CD4-positive, CD25-positive, alpha-beta regulatory T cell (primary cell): Measurements from ENCODE around the gene VCPKMT. TPM values are rescaled to one million over a fixed set of nuclear protein-coding genes. Genes with fewer than 3 reads are reported as not detected.

Source experiments
- ATAC-seq, 2 donors: fragments of 150-1000 bp; cut with Tn5 transposase; one replicate each; pipeline ENCODE4 v1.10.0; 2021; ENCODE audit warnings: low read depth in 2 of 2, moderate number of reproducible peaks in 2 of 2, moderate library complexity in 1 of 2
- DNase-seq, 3 donors: peaks; one replicate each; pipeline versions ENCODE4 v3.0.0 to v3.0.0-alpha.2; 2012 to 2022; ENCODE audit warnings: mixed read lengths in 1 of 3
- H3K27ac ChIP-seq: one replicate; pipeline ENCODE4 v1.7.0; 2013; ENCODE audit warnings: mild to moderate bottlenecking, low read length; ENCODE audit not compliant: insufficient read depth, poor library complexity, severe bottlenecking
- H3K27me3 ChIP-seq: one replicate; pipeline ENCODE4 v1.7.0; 2013; ENCODE audit warnings: low read length; ENCODE audit not compliant: control insufficient read depth, insufficient read depth
- H3K36me3 ChIP-seq: one replicate; pipeline ENCODE4 v1.7.0; 2013; ENCODE audit warnings: mild to moderate bottlenecking, low read length, moderate library complexity; ENCODE audit not compliant: control insufficient read depth, insufficient read depth
- H3K4me1 ChIP-seq: 2 replicates; pipeline ENCODE4 v1.7.0; 2013; ENCODE audit warnings: mild to moderate bottlenecking, low read length; ENCODE audit not compliant: insufficient read depth, control insufficient read depth, poor library complexity, severe bottlenecking
- H3K4me3 ChIP-seq: one replicate; pipeline ENCODE4 v1.7.0; 2013; ENCODE audit warnings: low read depth, mild to moderate bottlenecking, low read length, moderate library complexity
- H3K9me3 ChIP-seq, 2 experiments: 1 replicate in 1 of 2; 2 replicates in 1 of 2; pipeline ENCODE4 v1.7.0; 2013; ENCODE audit warnings: low read length in 2 of 2, mild to moderate bottlenecking in 1 of 2, moderate library complexity in 1 of 2; ENCODE audit not compliant: control insufficient read depth in 2 of 2
- H3K27ac Mint-ChIP-seq, 3 donors: one replicate each; pipeline ENCODE4 v1.8.0; 2020 to 2022; ENCODE audit warnings: mild to moderate bottlenecking in 3 of 3, mixed read lengths in 3 of 3, moderate library complexity in 2 of 3
- H3K27me3 Mint-ChIP-seq: one replicate; pipeline ENCODE4 v1.8.0; 2022; ENCODE audit warnings: mild to moderate bottlenecking, mixed read lengths
- H3K36me3 Mint-ChIP-seq: one replicate; pipeline ENCODE4 v1.8.0; 2020; ENCODE audit warnings: mixed read lengths
- H3K4me1 Mint-ChIP-seq, 4 donors: one replicate each; pipeline ENCODE4 v1.8.0; 2020 to 2022; ENCODE audit warnings: mixed read lengths in 4 of 4, mild to moderate bottlenecking in 1 of 4
- H3K4me3 Mint-ChIP-seq, 4 donors: one replicate each; pipeline ENCODE4 v1.8.0; 2020 to 2022; ENCODE audit warnings: mild to moderate bottlenecking in 4 of 4, mixed read lengths in 4 of 4, moderate library complexity in 3 of 4
- H3K9me3 Mint-ChIP-seq, 7 donors: one replicate each; pipeline ENCODE4 v1.8.0; 2020 to 2022; ENCODE audit warnings: mixed read lengths in 7 of 7, mild to moderate bottlenecking in 3 of 7, moderate library complexity in 2 of 7
- polyA plus RNA-seq, 4 donors: library from polyadenylated mRNA; unstranded; fragments of 300-500 nt; fragmentation: Illumina TruSeq; gene quantifications; one replicate each; pipeline ENCODE4 v1.2.3, GENCODE V29; 2021
- total RNA-seq: library from RNA; stranded (reverse); gene quantifications from one replicate; pipeline ENCODE4 v1.2.3, GENCODE V29; 2022

Gene VCPKMT
- total and polyA plus RNA-seq, 5 donors from 2014 or later = 10.0 to 30.0 (median 12.5) TPM

DNA sequence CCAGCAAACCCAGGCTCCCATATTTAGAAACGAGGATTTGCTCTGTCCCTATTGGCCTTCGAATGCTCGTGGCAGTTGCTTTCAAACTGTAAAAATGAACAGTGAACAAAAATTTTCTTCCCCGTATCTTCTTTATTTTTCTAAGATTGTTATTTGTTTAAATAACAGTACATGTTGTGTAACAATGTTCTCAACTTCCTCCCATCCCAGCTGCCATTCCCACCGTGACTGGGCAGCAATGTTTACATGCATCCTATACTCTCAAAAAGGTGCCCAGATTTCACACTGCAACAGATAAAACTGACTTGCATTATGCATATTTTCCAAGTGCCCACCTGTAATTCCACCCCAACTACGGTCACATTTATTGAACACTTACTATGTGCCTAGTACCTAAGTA lies 12.8 kb downstream of the VCPKMT start:
- Mint-ChIP-seq H3K4me1 (peaks cover 6 to 47% (median 30%) of the 10 kb centered on the region in 4 donors), H3K27me3 (peaks cover 5% of the 10 kb centered on the region), H3K36me3 (peaks cover 5% of the 10 kb centered on the region), H3K9me3 (peaks cover 0 to 1% (median 0%) of the 10 kb centered on the region in 7 donors), H3K27ac (peak overlapping the region; percentile 33 to 87 (median 62)), H3K4me3 (peak overlapping the region in 2 of 4 donors; percentile 78 to 79)
- DNase-seq (no peak), ATAC-seq (no peak)
- Histone ChIP-seq H3K27ac (peak overlapping the region; percentile 69), H3K27me3 (no peaks in the 10 kb centered on the region), H3K4me1 (peaks cover 9% of the 10 kb centered on the region), H3K4me3 (peak overlapping the region; percentile 1), H3K9me3 (no peaks in the 10 kb centered on the region), H3K36me3 (peaks cover 3% of the 10 kb centered on the region)

- peaks cover 0 to 2% (median 0%) of the 10 kb centered on the region in 7 donors for H3K9me3 Mint-ChIP-seq
- Histone ChIP-seq H3K4me1 (peaks cover 16% of the 10 kb centered on the region), H3K27ac (no peak overlapping the region), H3K27me3 (no peaks in the 10 kb centered on the region), H3K36me3 (no peaks in the 10 kb centered on the region), H3K4me3 (no peak overlapping the region), H3K9me3 (no peaks in the 10 kb centered on the region)
- ATAC-seq (no peak), DNase-seq (no peak)
- H3K27me3 Mint-ChIP-seq = peaks cover 9% of the 10 kb centered on the region
- no peak overlapping the region for H3K4me3 Mint-ChIP-seq
- peaks cover 4% of the 10 kb centered on the region for H3K36me3 Mint-ChIP-seq
- peaks cover 15 to 63% (median 38%) of the 10 kb centered on the region in 4 donors for H3K4me1 Mint-ChIP-seq
- no peak overlapping the region for H3K27ac Mint-ChIP-seq
Measured at GRCh38 chr14:50101417-50101816, 15.0 kb downstream of the VCPKMT start.

DNA sequence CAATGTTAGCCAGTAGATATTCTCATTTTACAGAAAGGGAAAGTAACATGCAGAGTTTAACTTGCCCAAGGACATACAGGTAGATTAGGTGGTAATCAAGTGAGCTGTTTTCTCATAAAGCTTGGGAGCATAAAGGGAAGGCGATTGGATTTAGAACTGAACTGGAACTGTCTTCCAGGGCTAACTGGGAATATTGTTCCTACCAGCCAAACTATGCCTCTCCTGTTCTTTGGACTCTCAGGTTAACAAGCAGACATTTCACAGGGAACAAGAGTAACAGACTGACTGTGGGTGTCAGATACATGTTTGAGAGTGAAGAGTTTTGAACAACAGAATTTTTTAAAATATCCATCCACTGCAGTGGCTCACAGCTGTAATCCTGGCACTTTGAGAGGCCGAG lies 15.6 kb downstream of the VCPKMT start:
- H3K27ac Mint-ChIP-seq = peak overlapping the region in 2 of 3 donors; percentile 7 to 74
- peaks cover 10% of the 10 kb centered on the region for H3K27me3 Mint-ChIP-seq

GRCh38 chr14:50099335-50099734 lies 17.0 kb downstream of the VCPKMT start:
- peaks cover 23% of the 10 kb centered on the region for H3K4me1 ChIP-seq
- H3K27ac ChIP-seq = no peak overlapping the region
- Mint-ChIP-seq H3K27me3 (peaks cover 5% of the 10 kb centered on the region), H3K4me1 (peaks cover 16 to 74% (median 43%) of the 10 kb centered on the region in 4 donors), H3K9me3 (peaks cover 0 to 2% (median 0%) of the 10 kb centered on the region in 7 donors), H3K27ac (peak overlapping the region; percentile 40 to 83 (median 73)), H3K36me3 (peaks cover 7% of the 10 kb centered on the region), H3K4me3 (peak overlapping the region in 3 of 4 donors; percentile 12 to 71 (median 29))
- H3K9me3 ChIP-seq = no peaks in the 10 kb centered on the region
- no peak for DNase-seq
- H3K27me3 ChIP-seq = no peaks in the 10 kb centered on the region
- ATAC-seq = peak in 1 of 2 donors; percentile 29
- no peak overlapping the region for H3K4me3 ChIP-seq
- H3K36me3 ChIP-seq = no peaks in the 10 kb centered on the region

More for the DNA sequence above, 15.6 kb downstream of the VCPKMT start:
- Histone ChIP-seq H3K4me1 (peaks cover 22% of the 10 kb centered on the region), H3K36me3 (no peaks in the 10 kb centered on the region), H3K27ac (no peak overlapping the region), H3K4me3 (no peak overlapping the region), H3K27me3 (no peaks in the 10 kb centered on the region), H3K9me3 (no peaks in the 10 kb centered on the region)
- DNase-seq (no peak), ATAC-seq (no peak)
- H3K4me3 Mint-ChIP-seq = no peak overlapping the region
- peaks cover 20 to 69% (median 43%) of the 10 kb centered on the region in 4 donors for H3K4me1 Mint-ChIP-seq
- H3K9me3 Mint-ChIP-seq = peaks cover 0 to 2% (median 0%) of the 10 kb centered on the region in 7 donors
- H3K36me3 Mint-ChIP-seq = peaks cover 5% of the 10 kb centered on the region

GRCh38 chr14:50095895-50096294 lies 20.5 kb downstream of the VCPKMT start:
- peaks cover 0 to 2% (median 0%) of the 10 kb centered on the region in 7 donors for H3K9me3 Mint-ChIP-seq
- H3K27me3 ChIP-seq = no peaks in the 10 kb centered on the region
- H3K27ac Mint-ChIP-seq = peak overlapping the region; percentile 89 to 91 (median 90)
- peak in 2 of 3 donors; percentile 71 to 83 for DNase-seq
- H3K9me3 ChIP-seq = no peaks in the 10 kb centered on the region
- peak overlapping the region; percentile 69 for H3K4me3 ChIP-seq
- H3K4me1 ChIP-seq = peaks cover 23% of the 10 kb centered on the region
- H3K36me3 ChIP-seq = no peaks in the 10 kb centered on the region
- peaks cover 18% of the 10 kb centered on the region for H3K36me3 Mint-ChIP-seq
- peak overlapping the region; percentile 29 to 76 (median 62) for H3K4me3 Mint-ChIP-seq
- peak overlapping the region; percentile 80 for H3K27ac ChIP-seq
- H3K4me1 Mint-ChIP-seq = peaks cover 22 to 85% (median 40%) of the 10 kb centered on the region in 4 donors
- peak; percentile 77 to 81 for ATAC-seq
- H3K27me3 Mint-ChIP-seq = peaks cover 5% of the 10 kb centered on the region

GRCh38 chr14:50094056-50094755 lies 22.2 kb downstream of the VCPKMT start:
- no peaks in the 10 kb centered on the region for H3K9me3 ChIP-seq
- ATAC-seq (no peak), DNase-seq (no peak)
- Mint-ChIP-seq H3K36me3 (peaks cover 23% of the 10 kb centered on the region), H3K27me3 (peaks cover 5% of the 10 kb centered on the region), H3K9me3 (peaks cover 0 to 2% (median 0%) of the 10 kb centered on the region in 7 donors), H3K4me3 (peak overlapping the region in 1 of 4 donors; percentile 29), H3K4me1 (peaks cover 19 to 79% (median 37%) of the 10 kb centered on the region in 4 donors), H3K27ac (peak overlapping the region in 2 of 3 donors; percentile 29 to 36)
- no peaks in the 10 kb centered on the region for H3K36me3 ChIP-seq
- no peak overlapping the region for H3K4me3 ChIP-seq
- H3K4me1 ChIP-seq = peaks cover 23% of the 10 kb centered on the region
- H3K27ac ChIP-seq = no peak overlapping the region
- no peaks in the 10 kb centered on the region for H3K27me3 ChIP-seq

DNA sequence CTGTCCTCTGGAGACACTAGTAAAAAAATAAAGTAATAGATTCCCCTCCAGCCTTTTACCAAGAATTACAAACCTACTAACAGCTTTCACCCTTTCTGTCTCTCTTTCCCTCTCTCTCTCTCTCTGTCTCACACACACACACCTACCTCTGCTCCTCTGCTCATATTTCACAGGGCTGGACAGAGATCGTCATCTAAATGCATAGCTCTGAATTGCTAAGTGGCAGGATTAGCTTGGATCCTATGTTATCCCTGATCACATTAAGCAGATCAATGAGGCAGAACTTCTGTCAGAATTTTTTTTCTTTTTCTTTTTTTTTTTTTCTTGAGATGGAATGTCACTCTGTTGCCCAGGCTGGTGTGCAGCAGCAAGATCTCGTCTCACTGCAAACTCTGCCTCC lies 22.9 kb downstream of the VCPKMT start:
- H3K27ac Mint-ChIP-seq = peak overlapping the region in 2 of 3 donors; percentile 72 to 73
- peaks cover 5% of the 10 kb centered on the region for H3K27me3 Mint-ChIP-seq

More for the DNA sequence above, 22.9 kb downstream of the VCPKMT start:
- no peaks in the 10 kb centered on the region for H3K9me3 ChIP-seq
- H3K9me3 Mint-ChIP-seq = peaks cover 0 to 2% (median 0%) of the 10 kb centered on the region in 7 donors
- H3K4me1 Mint-ChIP-seq = peaks cover 17 to 80% (median 36%) of the 10 kb centered on the region in 4 donors
- peaks cover 30% of the 10 kb centered on the region for H3K4me1 ChIP-seq
- no peak overlapping the region for H3K4me3 Mint-ChIP-seq
- ATAC-seq (no peak), DNase-seq (no peak)
- no peaks in the 10 kb centered on the region for H3K27me3 ChIP-seq
- no peaks in the 10 kb centered on the region for H3K36me3 ChIP-seq
- peaks cover 23% of the 10 kb centered on the region for H3K36me3 Mint-ChIP-seq
- no peak overlapping the region for H3K27ac ChIP-seq
- H3K4me3 ChIP-seq = no peak overlapping the region
